NB4 (cell line): ENCODE measurements around the gene MINDY1.
A peak's percentile ranks its signal among the peaks of the same experiment; 100 is the strongest.

ENCODE experiments used
- DNase-seq: peaks from one replicate; pipeline ENCODE4 v3.0.0; 2010; ENCODE audit warnings: low read depth
- H3K4me3 ChIP-seq: one replicate; pipeline ENCODE4 v1.5.1; 2011; ENCODE audit warnings: mild to moderate bottlenecking, low read depth, low read length, moderate library complexity
- CTCF ChIP-seq: IDR thresholded peaks from one replicate; pipeline ENCODE4 v1.5.1; 2012; ENCODE audit warnings: low read depth, low read length
- MAX ChIP-seq: IDR thresholded peaks from 2 replicates; pipeline ENCODE4 v1.6.1; 2011; ENCODE audit warnings: low read depth, low read length
- MYC ChIP-seq: IDR thresholded peaks from 2 replicates; pipeline ENCODE4 v1.6.1; 2011; ENCODE audit warnings: low read depth, low read length
- POLR2A ChIP-seq: IDR thresholded peaks from 2 replicates; pipeline ENCODE4 v1.6.1; 2011; ENCODE audit warnings: mild to moderate bottlenecking; ENCODE audit not compliant: insufficient read length; ENCODE audit errors: extremely low read depth

MINDY1 gene

DNA sequence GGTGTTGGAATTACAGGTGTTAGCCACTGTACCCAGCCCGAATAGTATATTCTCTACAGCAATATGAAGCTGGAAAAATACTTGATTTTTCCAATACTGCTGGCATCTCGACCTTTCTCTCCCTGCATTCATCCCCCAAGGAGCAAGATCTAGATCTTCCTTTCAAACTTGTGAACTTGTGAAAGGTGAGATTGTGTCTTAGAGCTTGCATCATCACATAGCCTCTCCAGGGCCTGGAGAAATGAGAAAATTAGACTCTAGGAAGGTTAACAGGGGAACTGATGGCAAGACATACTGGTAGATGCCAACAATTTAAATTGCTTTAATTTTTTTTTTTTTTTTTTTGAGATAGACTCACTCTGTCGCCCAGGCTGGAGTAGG lies 3.6 kb upstream of the MINDY1 start:
- no peak for TF ChIP-seq POLR2A
- TF ChIP-seq MYC, result no peak
- no peak for TF ChIP-seq CTCF
- no peak for TF ChIP-seq MAX
- DNase-seq, result no peak
- no peak overlapping the region for H3K4me3 ChIP-seq

DNA sequence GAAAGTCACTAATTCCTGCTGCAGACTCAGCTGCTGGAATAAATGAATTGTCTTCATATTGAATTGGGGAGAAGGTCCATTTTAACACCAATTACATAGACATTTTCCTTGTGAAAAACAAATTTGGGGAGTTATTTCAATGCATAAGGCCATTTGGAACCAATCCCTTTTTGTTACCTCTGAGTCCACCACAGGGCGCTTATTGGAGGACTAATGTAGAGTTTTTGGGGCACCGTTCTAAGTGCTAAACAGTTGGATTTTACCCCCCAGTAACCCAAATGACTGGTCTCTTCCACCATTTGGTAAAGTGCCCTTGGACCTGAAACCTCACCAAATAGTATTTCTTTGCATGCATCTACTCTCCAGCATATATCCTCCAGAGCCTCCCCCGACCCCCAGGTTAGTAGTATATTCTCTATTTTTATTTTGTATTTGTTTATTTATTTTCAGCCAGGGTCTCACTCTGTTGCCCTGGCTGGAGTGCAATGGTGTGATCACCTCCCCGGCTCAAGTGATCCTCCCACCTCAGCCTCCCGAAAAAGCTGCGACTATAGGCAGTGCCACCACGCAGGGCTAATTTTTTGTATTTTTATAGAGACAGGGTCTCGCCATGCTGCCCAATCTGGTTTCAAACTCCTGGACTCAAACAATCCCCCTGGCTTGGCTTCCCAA lies 3.1 kb upstream of the MINDY1 start:
- no peak for TF ChIP-seq MAX
- no peak for TF ChIP-seq POLR2A
- no peak for TF ChIP-seq MYC
- TF ChIP-seq CTCF, result no peak
- peak overlapping the region; percentile 16 for H3K4me3 ChIP-seq
- no peak for DNase-seq

GRCh38 chr1:151009206-151009587 lies 2.5 kb upstream of the MINDY1 start:
- H3K4me3 ChIP-seq, result peak overlapping the region; percentile 92

GRCh38 chr1:151008244-151009205 lies 1.8 kb upstream of the MINDY1 start, which contains the start of gene PRUNE1:
Gene PRUNE1, plus strand, starts transcription at chr1:151008449. Its CDS starts 184 bp downstream, at chr1:151008633.
- peak; percentile 93 for DNase-seq
- H3K4me3 ChIP-seq, result peak within 1 kb of the TSS; percentile 92
- no peak for TF ChIP-seq CTCF
- TF ChIP-seq POLR2A, result peak; percentile 43
- peak; percentile 36; the same call in 1 of the 2 replicates for TF ChIP-seq MYC
- 0 out of 2 replicates have a peak, but pooled peaks have one; percentile 39 for TF ChIP-seq MAX

More at GRCh38 chr1:151009206-151009587, 2.5 kb upstream of the MINDY1 start:
- no peak for TF ChIP-seq POLR2A
- no peak for DNase-seq

DNA sequence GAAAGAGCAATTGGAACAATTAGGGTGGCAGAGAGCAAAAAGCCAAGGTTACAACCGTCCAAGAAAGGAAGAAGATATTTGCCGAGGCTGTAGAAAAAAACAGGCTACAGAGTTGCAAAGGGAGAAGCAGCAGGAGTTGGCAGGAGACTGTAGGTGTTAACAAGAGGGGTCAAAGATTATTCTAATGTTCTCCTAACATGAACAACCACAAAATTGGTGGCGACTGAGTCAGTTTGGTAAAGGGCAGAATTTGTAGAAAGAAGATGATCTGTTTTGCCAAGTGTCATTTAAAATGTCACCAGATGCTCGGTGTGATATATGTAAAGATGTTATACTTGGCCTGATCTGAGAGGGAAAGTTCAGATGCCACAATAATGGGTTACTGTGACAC lies 1.1 kb upstream of the MINDY1 start:
- H3K4me3 ChIP-seq, result peak overlapping the region; percentile 49
- no peak for DNase-seq
- TF ChIP-seq MAX (no peak), CTCF (no peak), MYC (no peak), POLR2A (no peak)

- H3K4me3 ChIP-seq, result peak overlapping the region; percentile 68
- DNase-seq, result no peak
Measured at GRCh38 chr1:151005729-151006319, 878 bp downstream of the MINDY1 start.

More at GRCh38 chr1:151005729-151006319, 878 bp downstream of the MINDY1 start:
- TF ChIP-seq CTCF (no peak), POLR2A (no peak), MAX (no peak), MYC (no peak)
